Ishikawa (cell line): ENCODE data around the gene MBLAC1.
A peak's percentile ranks its signal among the peaks of the same experiment; 100 is the strongest.

Source experiments
- CEBPB ChIP-seq: IDR thresholded peaks from 2 replicates; pipeline ENCODE4 v1.6.1; 2012
- EGR1 ChIP-seq: IDR thresholded peaks from 2 replicates; pipeline ENCODE4 v1.6.1; 2012
- EP300 ChIP-seq: IDR thresholded peaks from 2 replicates; pipeline ENCODE4 v1.6.1; 2012; ENCODE audit warnings: borderline replicate concordance
- MAX ChIP-seq: IDR thresholded peaks from 2 replicates; pipeline ENCODE4 v1.6.1; 2012
- NFIC ChIP-seq: IDR thresholded peaks from 2 replicates; pipeline ENCODE4 v1.6.1; 2012
- REST ChIP-seq: IDR thresholded peaks from 2 replicates; pipeline ENCODE4 v1.6.1; 2012; ENCODE audit warnings: low read depth, mild to moderate bottlenecking
- TCF12 ChIP-seq: IDR thresholded peaks from 2 replicates; pipeline ENCODE4 v1.6.1; 2012; ENCODE audit warnings: low read depth
- USF1 ChIP-seq: IDR thresholded peaks from 2 replicates; pipeline ENCODE4 v1.6.1; 2012
- YY1 ChIP-seq: IDR thresholded peaks from 2 replicates; pipeline ENCODE4 v1.6.1; 2012; ENCODE audit warnings: low read depth
- ZBTB7A ChIP-seq: IDR thresholded peaks from 2 replicates; pipeline ENCODE4 v1.6.1; 2012; ENCODE audit warnings: low read depth

GRCh38 chr7:100119072-100119969 is 7.4 kb upstream of the MBLAC1 start, which contains the start of the genes CNPY4 and TAF6:
- TF ChIP-seq CEBPB (no peak; the same call in 1 of the 2 replicates), REST (0 out of 2 replicates have a peak, but pooled peaks have one; percentile 18), ZBTB7A (no peak), EP300 (no peak), TCF12 (peak; percentile 76; the same call in 1 of the 2 replicates), USF1 (0 out of 2 replicates have a peak, but pooled peaks have one; percentile 33), MAX (peak; percentile 80), NFIC (peak; percentile 31; the same call in 1 of the 2 replicates), EGR1 (peak; percentile 81), YY1 (peak; percentile 98)
